GM18909 (cell line): ENCODE results near the gene PPDPF.

Experiments
- ATAC-seq: cut with Tn5 transposase; IDR thresholded peaks from one replicate; pipeline ENCODE4 v1.9.1; 2021; ENCODE audit warnings: mild to moderate bottlenecking; ENCODE audit not compliant: unreplicated experiment, poor library complexity

The PPDPF gene

GRCh38 chr20:63487116-63487764 lies 33.3 kb upstream of the PPDPF start:
- no peak for ATAC-seq

GRCh38 chr20:63487781-63488241 lies 32.8 kb upstream of the PPDPF start:
- ATAC-seq, result no peak

GRCh38 chr20:63488315-63489251 lies 32.0 kb upstream of the PPDPF start:
- no peak for ATAC-seq

GRCh38 chr20:63490416-63490815 lies 30.1 kb upstream of the PPDPF start:
- no peak for ATAC-seq

- no peak for ATAC-seq
Observed at GRCh38 chr20:63491078-63491477, 29.5 kb upstream of the PPDPF start.

- no peak for ATAC-seq
Observed at GRCh38 chr20:63491635-63492230, 28.8 kb upstream of the PPDPF start.

GRCh38 chr20:63492518-63492917 lies 28.0 kb upstream of the PPDPF start:
- no peak for ATAC-seq

GRCh38 chr20:63492982-63493381 lies 27.6 kb upstream of the PPDPF start:
- ATAC-seq, result no peak

- no peak for ATAC-seq
Observed at GRCh38 chr20:63493563-63494020, 27.0 kb upstream of the PPDPF start.

GRCh38 chr20:63494084-63494419 lies 26.5 kb upstream of the PPDPF start:
- ATAC-seq, result no peak

- ATAC-seq, result no peak
Observed at GRCh38 chr20:63494420-63495166, 26.0 kb upstream of the PPDPF start.

- no peak for ATAC-seq
Observed at GRCh38 chr20:63495167-63495720, 25.3 kb upstream of the PPDPF start.

GRCh38 chr20:63495741-63496595 lies 24.6 kb upstream of the PPDPF start:
- ATAC-seq, result no peak

- ATAC-seq, result no peak
Observed at GRCh38 chr20:63496596-63497120, 23.9 kb upstream of the PPDPF start.

GRCh38 chr20:63497138-63497945 lies 23.2 kb upstream of the PPDPF start:
- ATAC-seq, result no peak

- ATAC-seq, result no peak
Observed at GRCh38 chr20:63497946-63498935, 22.3 kb upstream of the PPDPF start.

- no peak for ATAC-seq
Observed at GRCh38 chr20:63498960-63499337, 21.6 kb upstream of the PPDPF start, which contains the start of gene EEF1A2. EEF1A2 (minus strand) TSS chr20:63499083; CDS start chr20:63497763, 1,320 bp downstream.
